HepG2 (cell line): Measurements from ENCODE around the gene RAB40C. TPM values are rescaled to one million over a fixed set of nuclear protein-coding genes. Genes with fewer than 3 reads are reported as not detected.
A peak's percentile ranks its signal among the peaks of the same experiment; 100 is the strongest.

Source experiments
- ATF1 ChIP-seq: IDR thresholded peaks from 2 replicates; pipeline ENCODE4 v1.6.1; 2016; ENCODE audit warnings: mild to moderate bottlenecking, control low read depth
- CENPT ChIP-seq: sonication (generic); formaldehyde crosslinking; IDR thresholded peaks from 2 replicates; pipeline ENCODE4 v1.8.0; 2022; ENCODE audit warnings: low read depth, mild to moderate bottlenecking, moderate library complexity, missing genetic modification reagents
- HMGXB4 ChIP-seq, 2 experiments: sonication (generic) in 1 of 2; formaldehyde crosslinking in 1 of 2; IDR thresholded peaks; 2 replicates each; pipeline versions ENCODE4 v1.4.0 to v1.6.1; 2018 to 2020; ENCODE audit warnings: missing genetic modification reagents in 2 of 2, borderline replicate concordance in 1 of 2, low read depth in 1 of 2, mild to moderate bottlenecking in 1 of 2, missing biosample characterization in 1 of 2
- ISX ChIP-seq: sonication (generic); formaldehyde crosslinking; conservative IDR thresholded peaks from 2 replicates; pipeline ENCODE4 v1.5.0; 2020; ENCODE audit warnings: missing genetic modification reagents
- NFKBIZ ChIP-seq: IDR thresholded peaks from 2 replicates; pipeline ENCODE4 v1.6.1; 2018; ENCODE audit warnings: missing genetic modification reagents, missing compliant biosample characterization
- NKX3-1 ChIP-seq: sonication (generic); formaldehyde crosslinking; IDR thresholded peaks from 2 replicates; pipeline ENCODE4 v1.5.0; 2020; ENCODE audit warnings: missing genetic modification reagents
- SMARCE1 ChIP-seq: fragments of 450-650 bp; IDR thresholded peaks from 2 replicates; pipeline ENCODE4 v1.6.1; 2017; ENCODE audit warnings: borderline replicate concordance
- TBX2 ChIP-seq: sonication (generic); formaldehyde crosslinking; IDR thresholded peaks from 2 replicates; pipeline ENCODE4 v1.5.0; 2020; ENCODE audit warnings: missing genetic modification reagents, mild to moderate bottlenecking, borderline replicate concordance
- TRIM24 ChIP-seq: sonication (generic); formaldehyde crosslinking; IDR thresholded peaks from 2 replicates; pipeline ENCODE4 v1.8.0; 2022; ENCODE audit warnings: mild to moderate bottlenecking, missing genetic modification reagents
- ZFP1 ChIP-seq: IDR thresholded peaks from 2 replicates; pipeline ENCODE4 v1.6.1; 2016
- ZNF101 ChIP-seq: sonication (generic); formaldehyde crosslinking; IDR thresholded peaks from 2 replicates; pipeline ENCODE4 v1.4.0; 2020; ENCODE audit warnings: mild to moderate bottlenecking, low read depth, missing genetic modification reagents, borderline replicate concordance
- ZNF205 ChIP-seq: IDR thresholded peaks from 2 replicates; pipeline ENCODE4 v1.6.1; 2018; ENCODE audit warnings: missing biosample characterization, missing genetic modification reagents
- ZNF232 ChIP-seq: sonication (generic); formaldehyde crosslinking; IDR thresholded peaks from 2 replicates; pipeline ENCODE4 v1.4.0; 2020; ENCODE audit warnings: missing genetic modification reagents, borderline replicate concordance
- ZNF530 ChIP-seq: sonication (generic); formaldehyde crosslinking; IDR thresholded peaks from 2 replicates; pipeline ENCODE4 v1.5.0; 2020; ENCODE audit warnings: low read depth, mild to moderate bottlenecking, missing genetic modification reagents
- ZNF609 ChIP-seq: sonication (generic); formaldehyde crosslinking; IDR thresholded peaks from 2 replicates; pipeline ENCODE4 v1.4.0; 2020; ENCODE audit warnings: mild to moderate bottlenecking, missing genetic modification reagents, borderline replicate concordance
- polyA plus RNA-seq, 8 experiments: library from polyadenylated mRNA; depleted of rRNA in 3 of 8; stranded (reverse) in 7 of 8; unstranded in 1 of 8; fragments of >200 nt; fragmentation: Illumina TruSeq in 4 of 8; extraction: Trizol in 4 of 8; gene quantifications; 2 replicates each; pipeline versions ENCODE4 v1.2.1 to v1.2.3, GENCODE V29; 2011 to 2016; ENCODE audit warnings: low read depth in 4 of 8, missing spikeins in 1 of 8, mixed read lengths in 1 of 8; ENCODE audit not compliant: insufficient read depth in 1 of 8
- total RNA-seq, 5 experiments: library from RNA; depleted of rRNA; stranded (reverse); fragments of >200 nt; fragmentation: Illumina TruSeq; extraction: Trizol; gene quantifications; 2 replicates each; pipeline ENCODE4 v1.2.3, GENCODE V29; 2016; ENCODE audit warnings: low read depth in 1 of 5
- TF ChIP-seq, protein P1 (sequence below): sonication (generic); formaldehyde crosslinking; IDR thresholded peaks from 2 replicates; pipeline ENCODE4 v1.8.0; 2022; ENCODE audit warnings: mild to moderate bottlenecking, missing genetic modification reagents
- TF ChIP-seq, protein P2 (sequence below): sonication (generic); formaldehyde crosslinking; IDR thresholded peaks from 2 replicates; pipeline ENCODE4 v1.5.1; 2020; ENCODE audit warnings: missing genetic modification reagents, mild to moderate bottlenecking, borderline replicate concordance

Gene RAB40C
- total and polyA plus RNA-seq, 2 of the 13 experiments (the other 11 are each of a cell fraction or from before 2014, with no cell fraction given), result 7.7 to 11.5 TPM

DNA sequence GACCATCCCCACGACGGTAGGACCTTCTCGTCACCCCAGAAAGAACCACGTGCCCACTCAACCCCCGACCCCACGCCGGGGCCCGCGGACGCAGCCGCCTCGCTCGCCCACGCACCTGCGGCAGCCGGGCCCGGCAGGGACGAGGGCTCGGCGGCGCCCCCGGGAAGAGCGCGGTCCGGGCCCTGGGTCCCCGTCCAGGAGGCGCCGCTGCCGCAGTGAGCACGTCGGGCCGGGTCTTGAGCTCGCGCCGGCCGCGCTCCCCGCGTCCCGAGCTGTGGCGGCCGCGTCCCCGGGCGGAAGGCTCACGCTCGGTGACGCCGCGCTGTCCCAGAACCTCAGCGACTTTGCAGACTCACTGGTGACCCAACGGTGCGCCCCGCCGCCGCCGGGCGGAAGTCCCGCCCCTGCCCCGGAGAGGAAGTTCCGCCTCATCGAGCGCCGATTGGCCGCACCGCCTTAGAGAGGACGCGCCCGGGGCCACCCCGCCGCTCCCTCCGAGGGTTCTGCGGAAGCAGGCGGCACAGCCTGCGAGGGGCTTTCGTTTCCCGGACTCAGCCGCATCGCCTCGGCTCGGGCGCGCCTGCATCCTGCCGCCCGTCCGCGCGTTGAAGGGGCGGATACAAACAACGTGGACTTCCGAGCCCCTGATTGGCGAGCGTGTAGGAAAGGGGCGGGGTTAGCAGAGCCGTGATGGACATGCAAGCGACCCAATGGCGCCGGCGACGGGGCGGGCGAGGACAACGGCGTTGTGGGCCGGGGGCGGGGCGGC is 793 bp upstream of the RAB40C start (continued):
- TF ChIP-seq, protein P1, sequence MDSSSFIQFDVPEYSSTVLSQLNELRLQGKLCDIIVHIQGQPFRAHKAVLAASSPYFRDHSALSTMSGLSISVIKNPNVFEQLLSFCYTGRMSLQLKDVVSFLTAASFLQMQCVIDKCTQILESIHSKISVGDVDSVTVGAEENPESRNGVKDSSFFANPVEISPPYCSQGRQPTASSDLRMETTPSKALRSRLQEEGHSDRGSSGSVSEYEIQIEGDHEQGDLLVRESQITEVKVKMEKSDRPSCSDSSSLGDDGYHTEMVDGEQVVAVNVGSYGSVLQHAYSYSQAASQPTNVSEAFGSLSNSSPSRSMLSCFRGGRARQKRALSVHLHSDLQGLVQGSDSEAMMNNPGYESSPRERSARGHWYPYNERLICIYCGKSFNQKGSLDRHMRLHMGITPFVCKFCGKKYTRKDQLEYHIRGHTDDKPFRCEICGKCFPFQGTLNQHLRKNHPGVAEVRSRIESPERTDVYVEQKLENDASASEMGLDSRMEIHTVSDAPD (CRISPR knock-in tag), result no peak
- TF ChIP-seq HMGXB4 (CRISPR knock-in tag; IDR thresholded peaks at IDR 0.05; ENCODE audit: borderline replicate concordance in 1 of 2, low read depth in 1 of 2), result peak in 1 of 2 experiments; percentile 63; a peak in 2 of 4 replicates
- no peak for TF ChIP-seq ZFP1
- TF ChIP-seq ATF1 (CRISPR knock-in tag), result peak; percentile 77
- no peak for TF ChIP-seq CENPT (CRISPR knock-in tag)
- TF ChIP-seq SMARCE1, result no peak
- TF ChIP-seq ZNF232 (CRISPR knock-in tag), result no peak; the same call in 1 of the 2 replicates
- no peak for TF ChIP-seq ISX (CRISPR knock-in tag)
- TF ChIP-seq ZNF609, result peak; percentile 23; the same call in 1 of the 2 replicates
- TF ChIP-seq, protein P2, sequence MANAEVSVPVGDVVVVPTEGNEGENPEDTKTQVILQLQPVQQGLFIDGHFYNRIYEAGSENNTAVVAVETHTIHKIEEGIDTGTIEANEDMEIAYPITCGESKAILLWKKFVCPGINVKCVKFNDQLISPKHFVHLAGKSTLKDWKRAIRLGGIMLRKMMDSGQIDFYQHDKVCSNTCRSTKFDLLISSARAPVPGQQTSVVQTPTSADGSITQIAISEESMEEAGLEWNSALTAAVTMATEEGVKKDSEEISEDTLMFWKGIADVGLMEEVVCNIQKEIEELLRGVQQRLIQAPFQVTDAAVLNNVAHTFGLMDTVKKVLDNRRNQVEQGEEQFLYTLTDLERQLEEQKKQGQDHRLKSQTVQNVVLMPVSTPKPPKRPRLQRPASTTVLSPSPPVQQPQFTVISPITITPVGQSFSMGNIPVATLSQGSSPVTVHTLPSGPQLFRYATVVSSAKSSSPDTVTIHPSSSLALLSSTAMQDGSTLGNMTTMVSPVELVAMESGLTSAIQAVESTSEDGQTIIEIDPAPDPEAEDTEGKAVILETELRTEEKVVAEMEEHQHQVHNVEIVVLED (CRISPR knock-in tag), result peak; percentile 71; the same call in 1 of the 2 replicates
- TF ChIP-seq NFKBIZ (CRISPR knock-in tag), result no peak
- no peak for TF ChIP-seq TBX2 (CRISPR knock-in tag)
- TF ChIP-seq ZNF205 (CRISPR knock-in tag), result peak; percentile 30; the same call in 1 of the 2 replicates
- no peak for TF ChIP-seq TRIM24 (CRISPR knock-in tag)
- no peak for TF ChIP-seq ZNF101 (CRISPR knock-in tag)
- TF ChIP-seq NKX3-1 (CRISPR knock-in tag), result no peak; the same call in 1 of the 2 replicates
- no peak for TF ChIP-seq ZNF530 (CRISPR knock-in tag)
